GM18873 (cell line): ENCODE data around the gene UCK1.

Experiments
- ATAC-seq: cut with Tn5 transposase; IDR thresholded peaks from one replicate; pipeline ENCODE4 v1.9.1; 2021; ENCODE audit warnings: mild to moderate bottlenecking, moderate library complexity, moderate number of reproducible peaks; ENCODE audit not compliant: unreplicated experiment, low FRiP score

The UCK1 gene

DNA sequence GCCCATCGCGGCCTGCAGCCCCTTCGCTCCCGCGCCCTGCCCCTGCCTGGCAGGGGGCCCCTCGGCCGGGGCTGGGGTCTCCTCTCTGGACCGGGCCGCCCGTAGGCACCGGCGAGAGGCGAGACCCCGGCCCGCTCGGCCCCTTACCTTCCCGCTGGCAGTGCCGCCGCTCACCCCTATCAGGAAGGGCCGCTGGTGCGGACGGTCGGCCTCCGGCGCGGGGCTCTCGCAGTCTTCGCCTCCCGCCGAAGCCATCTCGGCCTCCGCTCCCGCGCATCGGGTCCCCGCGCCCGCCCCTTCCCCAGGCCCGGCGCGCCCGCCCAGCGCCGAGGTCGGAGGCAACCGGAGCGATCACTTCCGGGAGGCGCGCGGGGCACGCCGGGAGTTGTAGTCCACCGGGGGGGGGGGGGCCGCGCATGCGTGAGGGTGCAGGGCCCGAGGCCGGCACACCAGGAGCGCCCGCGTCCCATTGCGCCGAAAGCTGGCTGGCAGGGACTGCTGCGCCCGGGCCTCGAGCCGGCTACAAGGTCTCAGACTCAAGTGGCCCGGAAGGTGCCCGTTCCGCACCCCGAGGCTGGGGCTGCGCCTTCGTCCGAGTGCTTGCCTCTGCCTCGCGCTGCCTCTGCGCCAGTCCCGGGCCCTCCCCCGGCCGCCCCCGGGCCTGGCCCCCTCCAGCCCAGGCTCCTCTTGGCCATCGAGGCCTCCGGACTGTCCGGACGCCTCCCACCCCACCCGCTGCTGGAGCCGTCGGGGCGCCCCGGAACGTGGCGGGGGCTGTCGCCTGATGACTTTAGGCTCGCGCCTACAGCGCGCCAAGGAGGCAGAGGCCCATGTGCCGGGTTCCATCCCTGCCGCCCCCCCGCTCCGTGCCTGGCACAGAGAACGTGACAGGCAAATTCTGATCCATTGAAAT is at the start of gene UCK1:
UCK1 (minus strand) TSS at position 344 of the 913 bp plus-strand sequence; CDS start at position 255, 89 bp downstream.
- peak; percentile 61 for ATAC-seq

DNA sequence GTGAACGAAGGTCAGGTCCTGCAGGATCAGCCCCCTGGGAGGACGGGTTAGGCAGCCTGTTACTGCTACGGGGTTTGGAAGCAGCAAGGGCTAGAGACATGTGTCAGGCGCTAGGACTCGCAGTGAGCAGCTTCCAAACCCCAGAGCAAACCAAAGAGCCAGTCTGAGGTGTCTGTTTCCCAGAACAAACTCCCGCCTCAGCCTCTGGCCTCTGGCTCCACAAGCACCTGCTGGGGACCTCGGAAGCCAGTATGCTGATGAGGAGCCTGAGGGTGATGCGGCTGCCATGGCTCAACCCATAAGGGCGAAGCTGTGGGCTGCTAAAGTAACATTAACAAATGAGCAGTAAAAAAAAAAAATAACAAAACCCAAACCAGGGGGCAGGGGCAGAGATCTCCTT is 49.3 kb upstream of the UCK1 start:
- no peak for ATAC-seq

DNA sequence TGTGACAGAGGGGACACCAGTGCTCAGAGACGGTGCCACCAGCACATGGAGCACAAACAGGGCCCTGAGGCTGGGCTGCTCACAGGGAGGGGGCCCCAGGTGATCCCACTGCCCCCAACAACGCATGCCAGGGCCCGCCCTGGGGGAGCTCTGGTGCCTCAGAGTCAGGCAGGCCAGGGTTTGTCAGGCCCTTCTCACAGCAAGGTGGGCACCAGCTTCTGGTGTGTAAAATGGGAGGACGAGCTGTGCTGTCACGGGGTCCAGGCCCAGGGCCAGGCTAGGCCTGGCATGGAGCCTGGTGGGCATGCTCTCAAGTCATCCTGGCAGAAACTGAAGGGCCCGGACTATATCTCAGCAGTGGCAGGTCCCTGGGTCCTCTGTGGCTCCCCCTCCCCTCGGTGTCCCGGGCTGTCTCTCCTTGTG is 48.7 kb upstream of the UCK1 start:
- no peak for ATAC-seq

DNA sequence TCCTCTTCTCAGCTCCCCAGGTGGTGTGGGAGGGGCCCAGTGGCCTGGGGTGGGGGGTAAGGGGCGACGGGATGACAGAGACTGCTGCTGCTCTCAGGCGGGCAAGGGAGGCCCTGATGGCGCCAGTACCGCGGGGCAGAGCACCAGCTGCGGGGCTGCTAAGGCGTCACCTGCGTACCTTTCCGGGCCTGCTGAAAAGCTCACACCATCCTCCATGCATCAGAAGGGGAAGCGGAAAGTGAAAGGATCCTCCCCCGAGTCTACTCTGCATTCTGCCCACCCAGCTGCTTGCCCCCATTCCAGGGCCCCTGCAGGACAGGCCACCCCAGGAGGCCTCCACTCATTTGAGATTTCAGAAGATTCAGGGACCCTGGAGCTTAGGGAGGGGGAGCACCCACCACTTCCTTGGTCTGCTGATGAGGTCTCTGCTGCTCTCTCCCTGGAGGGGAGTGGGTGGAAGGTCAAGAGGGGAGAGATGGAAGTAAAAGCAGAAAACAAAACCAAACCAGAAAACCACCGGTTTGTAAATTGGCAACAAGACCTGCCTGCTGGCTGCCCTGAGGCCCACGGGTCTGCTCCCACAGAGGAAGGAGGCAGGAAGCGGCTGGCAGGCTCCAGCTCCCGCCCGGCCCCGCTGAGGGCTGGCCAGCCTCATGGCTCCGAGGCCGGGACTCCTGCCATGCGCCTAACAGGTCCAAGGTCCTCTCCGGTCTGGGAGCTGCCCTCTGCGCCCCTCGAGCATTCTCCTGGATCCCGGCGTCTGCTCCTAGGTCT is 47.9 kb upstream of the UCK1 start:
- no peak for ATAC-seq

DNA sequence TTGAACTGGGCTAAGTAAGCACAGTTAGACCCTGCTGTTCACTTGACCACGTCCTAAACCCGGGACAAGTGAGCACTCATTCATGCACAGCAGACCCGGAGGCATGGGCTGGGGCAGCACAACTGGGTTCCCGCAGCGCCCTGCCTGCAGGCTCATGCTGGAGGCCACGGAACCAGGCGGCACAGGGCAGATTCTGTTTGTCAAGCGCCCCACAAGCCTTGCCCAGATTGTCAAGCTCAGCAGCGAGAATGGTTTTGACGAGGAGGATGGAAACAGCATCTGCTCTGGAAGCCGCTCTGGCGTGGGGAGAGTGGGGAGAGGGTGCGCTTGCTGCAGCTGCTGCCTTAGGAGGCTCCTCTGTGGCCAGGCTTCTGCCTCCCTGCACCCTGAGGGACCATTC is 47.0 kb upstream of the UCK1 start:
- ATAC-seq = no peak

DNA sequence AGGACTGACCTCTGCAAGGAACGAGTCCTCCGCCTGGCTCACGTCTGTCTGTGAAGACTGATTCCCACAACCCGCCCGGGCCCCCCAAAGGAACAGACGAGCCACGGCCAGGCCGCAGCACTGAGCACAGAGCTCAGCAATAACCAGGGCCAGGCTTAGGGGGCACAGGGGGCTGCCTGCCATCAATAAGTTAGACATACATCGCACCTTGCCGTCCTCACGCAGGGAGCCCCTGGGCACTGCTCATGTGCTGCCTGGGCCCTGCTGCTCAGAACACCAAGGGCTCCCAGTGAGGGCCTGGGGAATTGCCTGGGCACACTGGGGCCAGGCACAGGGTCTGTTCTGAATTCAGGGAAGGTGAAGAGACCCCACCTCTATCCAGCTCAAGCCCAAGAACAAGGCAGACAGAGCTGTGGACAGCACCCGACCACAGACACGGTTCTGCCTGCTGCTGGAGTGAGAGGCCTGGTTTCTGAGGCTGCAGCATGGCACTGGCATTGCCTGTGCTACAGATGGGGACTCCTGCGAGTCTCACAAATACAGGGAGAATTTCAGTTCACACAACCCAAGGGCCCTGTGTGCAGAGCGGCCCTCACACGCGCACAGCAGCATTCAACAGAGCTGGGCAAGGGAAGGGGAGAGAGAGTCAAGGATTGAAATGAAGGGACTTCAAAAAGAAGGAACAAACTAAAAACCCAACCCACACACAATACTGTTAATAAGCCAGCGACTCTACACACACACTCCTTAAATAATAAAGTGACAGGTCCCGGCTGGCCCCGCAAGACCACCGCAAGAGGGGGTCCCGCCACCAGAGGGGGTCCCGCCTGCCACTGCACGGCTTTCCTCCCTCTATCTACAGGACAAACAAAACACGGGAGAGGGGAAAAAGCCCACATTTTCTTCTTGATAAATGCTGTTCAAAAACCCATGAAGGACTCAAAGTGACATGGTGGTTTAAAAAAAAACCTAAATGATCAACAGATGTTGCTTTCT is 46.2 kb upstream of the UCK1 start:
- no peak for ATAC-seq

DNA sequence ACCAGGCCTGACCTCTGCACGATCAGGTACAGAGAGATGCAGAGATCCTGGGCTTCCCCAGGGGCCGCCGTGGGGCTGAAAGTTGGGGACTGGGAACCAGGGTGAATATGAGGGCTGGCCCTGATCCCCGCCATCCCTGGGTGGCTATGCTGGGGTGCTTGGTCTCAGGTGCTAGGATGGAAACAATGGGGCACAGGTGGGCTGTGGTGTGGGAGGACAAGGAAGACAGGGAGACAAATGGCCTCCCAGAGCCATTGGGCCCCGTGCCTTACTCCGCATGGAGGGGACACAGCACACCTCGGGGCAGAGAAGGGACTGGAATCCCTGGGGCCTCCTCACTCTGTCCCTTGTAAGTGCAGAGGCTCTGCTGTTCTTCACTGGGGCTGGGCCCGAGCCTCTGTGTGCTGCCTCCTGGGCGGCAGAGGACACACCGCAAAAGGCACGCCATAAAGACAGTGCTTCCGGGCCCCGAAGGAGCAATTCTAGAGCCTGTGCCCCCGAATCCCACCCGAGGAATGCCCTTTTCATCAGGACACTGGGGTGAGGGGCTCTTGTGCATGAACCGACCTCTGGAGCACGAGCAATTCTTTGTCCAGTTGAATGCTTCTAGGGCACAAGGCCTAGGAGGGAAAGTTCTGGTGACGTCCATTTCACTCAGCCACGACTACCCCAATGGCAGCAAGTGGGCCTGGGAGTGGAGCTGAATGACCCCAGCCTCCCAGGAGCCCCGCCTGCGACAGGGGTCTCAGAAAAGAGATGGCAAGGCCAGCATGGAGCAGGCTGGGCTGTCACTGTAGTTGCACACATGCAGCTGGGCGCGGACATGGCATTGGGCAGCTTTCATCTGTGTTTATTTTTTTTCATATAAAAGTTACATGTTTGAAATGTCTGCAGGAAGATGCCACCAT is 45.1 kb upstream of the UCK1 start:
- no peak for ATAC-seq

DNA sequence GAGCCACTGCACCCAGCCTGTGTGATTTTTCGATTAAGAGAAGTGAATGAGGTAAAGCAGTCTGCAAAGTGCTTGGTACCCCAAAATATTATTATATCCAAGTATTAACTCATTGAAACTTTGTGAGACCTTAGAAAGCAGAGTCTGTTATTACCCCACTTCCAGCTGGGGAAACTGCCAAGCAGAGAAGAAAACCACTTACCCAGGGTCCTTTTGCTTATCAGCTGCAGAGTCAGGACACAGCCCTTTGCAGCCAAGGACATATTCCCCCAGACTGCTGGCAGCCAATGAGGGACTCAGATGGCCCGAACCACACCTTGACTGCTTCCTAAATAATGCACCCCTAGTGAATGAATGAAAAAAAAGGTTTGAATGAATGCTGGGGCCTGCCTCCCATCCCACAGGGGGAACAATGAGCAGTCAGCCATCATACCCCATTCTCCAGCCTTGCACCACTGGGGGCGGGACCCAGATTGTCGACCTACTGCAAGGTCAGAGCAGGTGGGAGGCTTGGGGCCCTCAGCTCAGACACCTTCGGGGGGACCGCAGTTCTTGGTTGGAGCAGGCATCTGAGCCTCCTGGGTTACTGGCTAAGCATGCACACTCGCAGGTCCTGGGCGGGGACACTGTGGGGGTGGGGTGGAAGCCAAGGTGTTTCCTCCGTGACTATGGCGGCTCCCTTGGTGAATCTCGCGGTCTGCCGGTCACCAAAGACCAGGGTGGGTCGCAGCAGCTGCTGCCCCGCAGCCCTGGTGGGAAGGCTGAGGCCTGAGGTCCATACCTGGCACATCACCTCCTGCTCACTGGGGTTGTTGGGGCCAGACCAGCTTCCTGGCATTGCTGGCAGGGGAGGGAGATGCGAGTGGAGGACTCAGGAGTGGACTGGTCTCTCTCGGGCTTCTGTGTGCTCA is 43.9 kb upstream of the UCK1 start:
- ATAC-seq = no peak

DNA sequence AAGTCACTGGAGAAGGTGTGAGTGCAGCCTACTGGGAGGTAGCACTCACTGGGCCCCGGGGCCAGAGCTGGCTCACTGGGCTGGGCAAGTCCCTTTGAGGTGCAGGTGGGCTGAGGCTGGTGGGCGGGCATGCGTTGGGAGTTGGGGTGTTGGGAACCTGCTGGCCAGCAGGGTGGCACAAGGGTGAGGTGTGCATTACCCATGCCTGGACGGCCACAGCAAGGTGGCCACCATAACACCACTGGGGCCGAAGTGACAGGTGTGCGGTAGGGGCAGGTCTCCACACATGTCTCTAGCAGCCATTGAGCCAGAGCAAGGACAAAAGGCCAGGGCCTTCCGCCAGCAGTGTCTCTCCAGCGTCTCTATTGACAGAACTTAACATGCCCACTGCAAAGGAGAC is 36.8 kb upstream of the UCK1 start:
- no peak for ATAC-seq

DNA sequence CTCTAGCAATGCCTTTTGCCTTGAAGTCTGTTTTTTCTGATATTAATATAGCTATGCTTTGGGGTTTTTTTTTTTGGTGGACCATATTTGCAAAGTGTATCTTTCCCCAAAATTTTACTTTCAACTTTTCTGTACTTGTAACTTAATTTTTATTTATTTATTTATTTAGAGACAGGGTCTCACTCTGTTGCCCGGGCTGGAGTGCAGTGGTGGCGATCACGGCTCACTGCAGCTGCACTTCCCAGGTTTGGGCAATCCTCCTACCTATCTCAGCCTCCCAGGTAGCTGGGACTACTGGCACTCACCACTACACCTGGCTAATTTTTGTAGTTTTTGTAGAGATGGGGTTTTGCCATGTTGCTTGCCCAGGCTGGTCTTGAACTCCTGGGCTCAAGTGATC is 35.1 kb upstream of the UCK1 start:
- no peak for ATAC-seq

DNA sequence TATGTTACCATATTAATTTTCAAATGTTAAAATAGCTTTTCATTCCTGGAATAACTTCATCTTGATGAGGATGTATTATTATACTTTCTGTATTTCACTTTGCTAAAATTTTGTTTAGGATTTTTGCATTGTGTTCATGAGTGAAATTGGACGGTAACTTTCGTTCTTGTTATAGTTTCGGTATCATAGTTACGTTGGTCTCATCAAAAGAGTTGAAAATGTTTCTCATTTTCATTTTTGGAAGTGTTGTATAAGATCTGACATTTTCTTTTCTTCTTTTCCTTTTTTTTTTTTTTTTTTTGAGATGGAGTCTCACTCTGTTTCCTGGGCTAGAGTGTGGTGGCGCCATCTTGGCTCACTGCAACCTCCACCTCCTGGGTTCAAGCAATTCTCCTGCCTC is 34.3 kb upstream of the UCK1 start:
- ATAC-seq = no peak

DNA sequence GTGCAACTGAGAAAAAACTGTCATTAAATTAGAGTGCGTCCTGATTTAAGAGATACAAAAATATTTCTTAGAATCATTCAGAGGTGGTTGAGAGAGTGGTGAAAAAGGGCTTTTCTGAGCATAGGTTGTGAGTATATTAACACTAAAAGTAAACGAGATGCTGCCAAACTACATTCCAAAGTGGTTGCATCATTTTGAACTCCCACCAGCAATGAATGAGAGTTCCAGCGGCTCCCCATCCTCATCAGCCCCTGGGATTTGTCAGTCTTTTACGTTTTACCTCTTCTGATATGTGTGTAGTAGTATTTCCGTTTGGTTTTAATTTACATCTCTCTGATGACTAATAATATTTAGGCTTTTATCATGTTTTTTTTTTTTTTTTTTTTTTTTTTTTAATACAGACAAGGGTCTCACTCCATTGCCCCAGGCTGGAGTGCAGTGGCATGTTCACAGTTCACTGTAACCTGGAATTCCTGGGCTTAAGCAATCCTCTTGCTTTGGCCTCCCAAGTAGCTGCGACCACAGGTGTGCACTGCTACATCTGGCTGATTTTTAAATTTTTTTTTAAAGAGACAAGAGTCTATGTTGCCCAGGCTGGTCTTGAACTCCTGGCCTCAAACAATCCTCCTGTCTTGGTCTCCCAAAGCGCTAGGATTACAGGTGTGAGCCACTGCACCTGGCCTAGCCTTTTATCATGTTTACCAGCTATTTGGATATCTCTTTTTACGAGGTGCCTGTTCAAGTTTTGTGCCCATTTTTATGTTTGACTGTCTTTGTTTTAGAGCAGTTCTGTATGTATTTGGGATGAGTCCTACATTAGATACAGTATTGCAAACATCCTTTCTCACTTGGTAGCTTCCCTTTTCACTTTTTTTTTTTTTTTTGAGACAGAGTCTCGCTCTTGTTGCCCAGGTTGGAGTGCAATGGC is 31.2 kb upstream of the UCK1 start:
- ATAC-seq = no peak

DNA sequence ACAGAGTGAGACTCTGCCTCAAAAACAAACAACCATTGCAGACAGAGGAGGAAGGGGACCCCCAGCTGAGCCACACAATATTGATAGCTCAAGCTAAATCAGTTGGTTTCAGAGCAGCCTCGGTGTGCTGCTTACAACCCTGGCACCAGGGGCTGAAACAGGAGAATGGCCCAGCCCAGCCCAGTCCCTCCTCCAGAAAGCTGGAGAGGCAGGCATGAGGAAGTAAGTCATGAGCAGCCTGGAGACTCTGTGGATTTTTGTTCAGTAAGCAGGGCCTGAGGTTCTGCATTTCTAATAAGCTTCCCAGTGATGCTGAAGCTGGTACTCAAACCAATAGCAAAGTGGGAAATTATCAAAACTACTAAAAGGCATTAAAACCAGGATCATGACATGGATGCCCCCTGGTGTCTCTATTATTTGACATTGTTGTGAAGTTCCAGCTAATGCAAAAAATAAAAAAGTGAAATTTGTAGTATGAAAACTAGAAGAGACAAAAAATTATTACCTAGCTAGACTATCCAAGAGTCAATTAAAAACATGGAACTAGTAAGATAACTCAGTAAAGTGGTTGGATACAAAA is 28.4 kb upstream of the UCK1 start:
- ATAC-seq = no peak

DNA sequence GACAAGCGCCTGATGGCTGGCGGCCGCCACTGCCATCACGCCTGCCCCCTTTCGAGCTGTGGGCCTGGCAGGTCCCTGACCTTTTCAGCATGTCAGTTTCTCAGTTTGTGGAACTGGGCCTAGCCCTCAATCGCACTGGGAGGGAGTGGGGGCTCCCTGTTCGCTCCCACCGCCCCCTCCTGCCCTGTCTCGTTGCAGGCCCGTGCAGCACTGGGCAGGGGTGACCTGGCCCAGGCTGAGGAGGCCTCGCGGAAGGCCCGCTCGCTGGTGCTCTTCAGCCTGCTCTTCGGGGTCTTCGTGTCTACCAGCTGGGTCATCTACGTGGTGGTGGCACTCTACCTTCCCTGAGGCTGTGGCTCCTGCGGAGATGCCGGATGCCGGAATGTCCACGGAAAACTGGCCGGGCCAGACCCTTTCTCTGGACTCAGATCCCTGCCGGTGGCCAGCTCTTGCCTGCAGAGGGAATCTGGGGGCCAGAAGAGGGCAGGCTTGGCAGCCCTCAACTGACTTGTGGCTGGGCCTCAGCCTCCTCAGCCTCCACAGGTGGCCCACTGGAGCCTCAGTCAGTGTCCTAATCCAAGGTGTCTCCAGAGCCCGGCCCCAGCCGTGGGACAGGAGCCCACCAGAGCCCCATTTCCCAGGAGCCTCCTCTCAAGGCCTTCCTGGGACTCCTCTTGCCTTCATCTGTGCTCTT is 26.9 kb upstream of the UCK1 start:
- ATAC-seq = no peak

DNA sequence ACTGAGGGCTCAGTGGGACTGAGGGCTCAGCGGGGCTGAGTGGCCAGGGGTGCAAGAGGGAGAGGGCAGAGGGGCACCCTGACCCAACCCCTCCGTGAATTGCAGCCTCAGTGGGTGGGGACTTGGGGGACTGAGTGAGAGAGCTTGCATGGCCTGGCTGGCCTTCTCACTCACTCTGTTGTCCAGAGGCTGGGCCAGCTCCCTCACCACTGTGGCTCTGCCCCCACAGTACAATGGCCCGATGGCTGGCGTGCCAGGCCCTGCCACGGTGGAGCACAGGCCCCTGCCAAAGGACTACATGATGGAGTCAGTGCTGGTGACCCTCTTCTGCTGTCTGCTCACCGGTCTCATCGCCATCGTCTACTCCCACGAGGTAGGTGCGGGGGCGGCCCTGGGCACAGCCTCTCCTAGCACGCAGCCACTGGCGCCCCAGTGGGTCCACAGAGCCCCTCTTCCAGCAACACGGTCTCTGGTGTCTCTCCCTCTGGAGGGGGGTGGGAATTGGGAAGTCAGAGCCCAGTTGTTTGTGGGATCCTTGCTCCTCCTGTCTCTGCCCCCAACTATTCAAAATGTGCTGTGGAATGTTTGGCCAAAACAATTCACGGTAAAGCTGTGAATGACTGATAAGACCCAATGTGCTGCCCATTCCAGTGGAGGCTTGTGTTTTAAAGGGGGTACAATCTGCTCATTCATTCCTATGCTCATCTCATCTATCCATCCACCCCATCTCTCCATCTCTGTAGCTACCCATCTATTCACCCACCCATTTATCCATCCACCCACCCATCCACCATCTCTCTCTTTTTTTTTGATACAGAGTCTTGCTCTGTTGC is 25.0 kb upstream of the UCK1 start:
- ATAC-seq = no peak
